NCI-H2029 treated with DMSO at 0.1 percent for 48 hours (cell line): ENCODE results near the gene HOXB8.

Source experiments
- DNase-seq: peaks from one replicate; lab custom pipeline; 2025; lab: John Stamatoyannopoulos, UW

HOXB8 gene

GRCh38 chr17:48615047-48615962 lies at the start of gene HOXB8:
HOXB8 (minus strand) TSS chr17:48615292; CDS start chr17:48614704, 588 bp downstream.
- peak; percentile 48 for DNase-seq

- DNase-seq: no peak
Measured at GRCh38 chr17:48663134-48663924, 48.2 kb upstream of the HOXB8 start.

GRCh38 chr17:48655913-48656312 lies 40.8 kb upstream of the HOXB8 start:
- DNase-seq: no peak

- DNase-seq: no peak
Measured at GRCh38 chr17:48649741-48650140, 34.6 kb upstream of the HOXB8 start.

GRCh38 chr17:48647963-48648245 lies 32.8 kb upstream of the HOXB8 start:
- DNase-seq: no peak

- no peak for DNase-seq
Measured at GRCh38 chr17:48647103-48647962, 32.2 kb upstream of the HOXB8 start.

- DNase-seq: no peak
Measured at GRCh38 chr17:48646183-48647102, 31.4 kb upstream of the HOXB8 start.

- DNase-seq: no peak
Measured at GRCh38 chr17:48645639-48646182, 30.6 kb upstream of the HOXB8 start.

- no peak for DNase-seq
Measured at GRCh38 chr17:48644910-48645557, 29.9 kb upstream of the HOXB8 start.

- DNase-seq: no peak
Measured at GRCh38 chr17:48644159-48644558, 29.1 kb upstream of the HOXB8 start.

GRCh38 chr17:48643697-48644012 lies 28.6 kb upstream of the HOXB8 start:
- DNase-seq: no peak

- no peak for DNase-seq
Measured at GRCh38 chr17:48642843-48643696, 28.0 kb upstream of the HOXB8 start.

- DNase-seq: no peak
Measured at GRCh38 chr17:48642059-48642842, 27.2 kb upstream of the HOXB8 start.

GRCh38 chr17:48641541-48642058 lies 26.5 kb upstream of the HOXB8 start:
- no peak for DNase-seq

- no peak for DNase-seq
Measured at GRCh38 chr17:48640858-48641180, 25.7 kb upstream of the HOXB8 start.

GRCh38 chr17:48639982-48640857 lies 25.1 kb upstream of the HOXB8 start:
- no peak for DNase-seq

- DNase-seq: no peak
Measured at GRCh38 chr17:48639136-48639535, 24.0 kb upstream of the HOXB8 start.
